Measurements from ENCODE around the gene KRTAP5-2.

Gene KRTAP5-2

GRCh38 chr11:1641096-1641495, 43.0 kb upstream of the KRTAP5-2 start:
- no peak overlapping the region for H3K4me3 ChIP-seq (replicated peaks; ENCODE audit: low read depth, low read length)
- no peak for DNase-seq (ENCODE audit: extremely low read depth, low read depth)
- TF ChIP-seq CTCF (IDR thresholded peaks at IDR 0.05; ENCODE audit: low read depth, low read length, missing control alignments): no peak

- no peak overlapping the region for H3K4me3 ChIP-seq (replicated peaks; ENCODE audit: low read depth, low read length)
- peak; percentile 95 for TF ChIP-seq CTCF (IDR thresholded peaks at IDR 0.05; ENCODE audit: low read depth, low read length, missing control alignments)
- no peak for DNase-seq (ENCODE audit: extremely low read depth, low read depth)
Measured at GRCh38 chr11:1640076-1640946, 42.2 kb upstream of the KRTAP5-2 start.

GRCh38 chr11:1639666-1640065, 41.6 kb upstream of the KRTAP5-2 start:
- no peak for TF ChIP-seq CTCF (IDR thresholded peaks at IDR 0.05; ENCODE audit: low read depth, low read length, missing control alignments)
- DNase-seq (ENCODE audit: extremely low read depth, low read depth): no peak
- H3K4me3 ChIP-seq (replicated peaks; ENCODE audit: low read depth, low read length): no peak overlapping the region

- no peak for DNase-seq (ENCODE audit: extremely low read depth, low read depth)
- TF ChIP-seq CTCF (IDR thresholded peaks at IDR 0.05; ENCODE audit: low read depth, low read length, missing control alignments): no peak
- no peak overlapping the region for H3K4me3 ChIP-seq (replicated peaks; ENCODE audit: low read depth, low read length)
Measured at GRCh38 chr11:1639102-1639620, 41.1 kb upstream of the KRTAP5-2 start.

- no peak overlapping the region for H3K4me3 ChIP-seq (replicated peaks; ENCODE audit: low read depth, low read length)
- no peak for DNase-seq (ENCODE audit: extremely low read depth, low read depth)
- TF ChIP-seq CTCF (IDR thresholded peaks at IDR 0.05; ENCODE audit: low read depth, low read length, missing control alignments): no peak
Measured at GRCh38 chr11:1638344-1638743, 40.2 kb upstream of the KRTAP5-2 start.

GRCh38 chr11:1637628-1638027, 39.5 kb upstream of the KRTAP5-2 start:
- DNase-seq (ENCODE audit: extremely low read depth, low read depth): no peak
- H3K4me3 ChIP-seq (replicated peaks; ENCODE audit: low read depth, low read length): no peak overlapping the region
- no peak for TF ChIP-seq CTCF (IDR thresholded peaks at IDR 0.05; ENCODE audit: low read depth, low read length, missing control alignments)
